ENCODE measurements around the gene CBR4.

- TF ChIP-seq, protein P1, sequence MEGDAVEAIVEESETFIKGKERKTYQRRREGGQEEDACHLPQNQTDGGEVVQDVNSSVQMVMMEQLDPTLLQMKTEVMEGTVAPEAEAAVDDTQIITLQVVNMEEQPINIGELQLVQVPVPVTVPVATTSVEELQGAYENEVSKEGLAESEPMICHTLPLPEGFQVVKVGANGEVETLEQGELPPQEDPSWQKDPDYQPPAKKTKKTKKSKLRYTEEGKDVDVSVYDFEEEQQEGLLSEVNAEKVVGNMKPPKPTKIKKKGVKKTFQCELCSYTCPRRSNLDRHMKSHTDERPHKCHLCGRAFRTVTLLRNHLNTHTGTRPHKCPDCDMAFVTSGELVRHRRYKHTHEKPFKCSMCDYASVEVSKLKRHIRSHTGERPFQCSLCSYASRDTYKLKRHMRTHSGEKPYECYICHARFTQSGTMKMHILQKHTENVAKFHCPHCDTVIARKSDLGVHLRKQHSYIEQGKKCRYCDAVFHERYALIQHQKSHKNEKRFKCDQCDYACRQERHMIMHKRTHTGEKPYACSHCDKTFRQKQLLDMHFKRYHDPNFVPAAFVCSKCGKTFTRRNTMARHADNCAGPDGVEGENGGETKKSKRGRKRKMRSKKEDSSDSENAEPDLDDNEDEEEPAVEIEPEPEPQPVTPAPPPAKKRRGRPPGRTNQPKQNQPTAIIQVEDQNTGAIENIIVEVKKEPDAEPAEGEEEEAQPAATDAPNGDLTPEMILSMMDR (conservative IDR thresholded peaks at IDR 0.05): no peak
- TF ChIP-seq ZFX (IDR thresholded peaks at IDR 0.05): no peak
Measured at GRCh38 chr4:168998596-168998995, 11.5 kb downstream of the CBR4 start.

Data from C4-2B (cell line).